ENCODE data around the gene FOXP4.

The FOXP4 gene

GRCh38 chr6:41504466-41505121 is 41.6 kb upstream of the FOXP4 start:
- H3K27me3 ChIP-seq = peaks cover 40 to 52% (median 47%) of the 10 kb centered on the region in 11 experiments
- peaks cover 0 to 11% (median 0%) of the 10 kb centered on the region in 11 experiments; a peak in 5 of 22 replicates for H4K20me1 ChIP-seq
- peak overlapping the region in 5 of 11 experiments; percentile 42 to 60 (median 59); a peak in 3 of 22 replicates for H3K9ac ChIP-seq
- no peak overlapping the region for H3K27ac ChIP-seq
- TF ChIP-seq Cebpa-rat (IDR thresholded peaks at IDR 0.05) = no peak
- H3K4me1 ChIP-seq = peaks cover 18 to 44% (median 38%) of the 10 kb centered on the region in 10 experiments; a peak in 19 of 20 replicates
- H3K4me2 ChIP-seq = peak overlapping the region; percentile 88 to 98 (median 94)
- no peaks in the 10 kb centered on the region for H3K36me3 ChIP-seq
- H3K9me3 ChIP-seq (replicated peaks in 1 of 11) = no peaks in the 10 kb centered on the region
- peak overlapping the region; percentile 40 to 66 (median 54); a peak in 16 of 20 replicates for H3K4me3 ChIP-seq

GRCh38 chr6:41505122-41506049 is 40.8 kb upstream of the FOXP4 start:
- H3K4me3 ChIP-seq = peak overlapping the region; percentile 40 to 66 (median 54); a peak in 17 of 20 replicates
- peaks cover 40 to 52% (median 47%) of the 10 kb centered on the region in 11 experiments for H3K27me3 ChIP-seq

DNA sequence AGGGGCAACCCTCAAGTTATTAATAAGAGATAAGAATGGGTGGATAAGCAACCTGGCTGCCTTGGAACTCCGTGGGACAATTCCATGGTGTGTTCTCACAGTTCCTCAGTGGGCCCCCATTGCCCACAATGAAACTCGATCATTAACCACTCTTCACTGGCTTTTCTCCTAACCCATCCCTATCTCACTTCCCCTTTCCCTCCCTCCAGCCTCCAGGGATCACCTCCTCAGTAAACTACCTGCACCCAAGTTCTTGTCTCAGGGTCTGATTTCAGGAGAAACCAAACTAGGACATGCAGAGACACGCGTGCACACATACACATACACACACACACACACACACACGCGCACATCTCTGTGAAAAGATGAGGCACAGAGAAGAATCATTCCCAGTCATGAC is 37.7 kb upstream of the FOXP4 start:
- Histone ChIP-seq H3K4me2 (0 out of 22 replicates have a peak overlapping the region, but pooled peaks of 2 of the 11 experiments have one; percentile 6 to 23), H3K27me3 (peaks cover 22 to 34% (median 28%) of the 10 kb centered on the region in 11 experiments)

More at GRCh38 chr6:41505122-41506049, 40.8 kb upstream of the FOXP4 start:
- H3K4me2 ChIP-seq = peak overlapping the region; percentile 88 to 98 (median 94)
- H3K4me1 ChIP-seq = peaks cover 18 to 44% (median 38%) of the 10 kb centered on the region in 10 experiments; a peak in 19 of 20 replicates
- H3K9me3 ChIP-seq (replicated peaks in 1 of 11) = no peaks in the 10 kb centered on the region
- peak overlapping the region in 6 of 11 experiments; percentile 5 to 63 (median 42); a peak in 5 of 22 replicates for H3K27ac ChIP-seq
- TF ChIP-seq Cebpa-rat (IDR thresholded peaks at IDR 0.05) = no peak
- peaks cover 0 to 11% (median 0%) of the 10 kb centered on the region in 11 experiments; a peak in 5 of 22 replicates for H4K20me1 ChIP-seq
- H3K9ac ChIP-seq = peak overlapping the region in 8 of 11 experiments; percentile 34 to 69 (median 59); a peak in 13 of 22 replicates
- H3K36me3 ChIP-seq = no peaks in the 10 kb centered on the region

GRCh38 chr6:41509580-41509979 is 36.6 kb upstream of the FOXP4 start:
- Histone ChIP-seq H4K20me1 (peaks cover 0 to 1% (median 0%) of the 10 kb centered on the region in 11 experiments; a peak in 3 of 22 replicates), H3K9me3 (replicated peaks in 1 of 11) (no peaks in the 10 kb centered on the region), H3K27ac (no peak overlapping the region), H3K4me2 (no peak overlapping the region), H3K27me3 (peaks cover 11 to 23% (median 17%) of the 10 kb centered on the region in 11 experiments), H3K4me1 (peaks cover 8 to 37% (median 30%) of the 10 kb centered on the region in 10 experiments; a peak in 19 of 20 replicates), H3K9ac (no peak overlapping the region), H3K36me3 (no peaks in the 10 kb centered on the region), H3K4me3 (no peak overlapping the region)
- no peak for TF ChIP-seq Cebpa-rat (IDR thresholded peaks at IDR 0.05)

More for the DNA sequence above, 37.7 kb upstream of the FOXP4 start:
- Histone ChIP-seq H3K36me3 (no peaks in the 10 kb centered on the region), H4K20me1 (peaks cover 0 to 11% (median 0%) of the 10 kb centered on the region in 11 experiments; a peak in 4 of 22 replicates), H3K9me3 (replicated peaks in 1 of 11) (no peaks in the 10 kb centered on the region), H3K4me3 (no peak overlapping the region), H3K9ac (no peak overlapping the region), H3K4me1 (peaks cover 18 to 48% (median 41%) of the 10 kb centered on the region in 10 experiments; a peak in 19 of 20 replicates), H3K27ac (no peak overlapping the region)
- no peak for TF ChIP-seq Cebpa-rat (IDR thresholded peaks at IDR 0.05)

- Histone ChIP-seq H3K36me3 (no peaks in the 10 kb centered on the region), H3K4me1 (peaks cover 0 to 24% (median 16%) of the 10 kb centered on the region in 10 experiments; a peak in 12 of 20 replicates), H4K20me1 (no peaks in the 10 kb centered on the region), H3K4me2 (peak overlapping the region in 8 of 11 experiments; percentile 45 to 69 (median 48); a peak in 16 of 22 replicates), H3K9me3 (replicated peaks in 1 of 11) (no peaks in the 10 kb centered on the region), H3K4me3 (no peak overlapping the region), H3K27me3 (peaks cover 0 to 3% (median 0%) of the 10 kb centered on the region in 11 experiments; a peak in 1 of 22 replicates), H3K27ac (no peak overlapping the region), H3K9ac (no peak overlapping the region)
- no peak for TF ChIP-seq Cebpa-rat (IDR thresholded peaks at IDR 0.05)
Observed at GRCh38 chr6:41511443-41512060, 34.6 kb upstream of the FOXP4 start.

GRCh38 chr6:41512146-41512701 is 34.0 kb upstream of the FOXP4 start:
- H3K9ac ChIP-seq = no peak overlapping the region
- H3K27me3 ChIP-seq = no peaks in the 10 kb centered on the region
- no peaks in the 10 kb centered on the region for H4K20me1 ChIP-seq
- peak overlapping the region in 8 of 11 experiments; percentile 45 to 69 (median 48); a peak in 16 of 22 replicates for H3K4me2 ChIP-seq
- H3K36me3 ChIP-seq = no peaks in the 10 kb centered on the region
- no peak overlapping the region for H3K27ac ChIP-seq
- H3K4me1 ChIP-seq = peaks cover 0 to 24% (median 16%) of the 10 kb centered on the region in 10 experiments; a peak in 12 of 20 replicates
- H3K4me3 ChIP-seq = no peak overlapping the region
- H3K9me3 ChIP-seq (replicated peaks in 1 of 11) = no peaks in the 10 kb centered on the region
- TF ChIP-seq Cebpa-rat (IDR thresholded peaks at IDR 0.05) = no peak

DNA sequence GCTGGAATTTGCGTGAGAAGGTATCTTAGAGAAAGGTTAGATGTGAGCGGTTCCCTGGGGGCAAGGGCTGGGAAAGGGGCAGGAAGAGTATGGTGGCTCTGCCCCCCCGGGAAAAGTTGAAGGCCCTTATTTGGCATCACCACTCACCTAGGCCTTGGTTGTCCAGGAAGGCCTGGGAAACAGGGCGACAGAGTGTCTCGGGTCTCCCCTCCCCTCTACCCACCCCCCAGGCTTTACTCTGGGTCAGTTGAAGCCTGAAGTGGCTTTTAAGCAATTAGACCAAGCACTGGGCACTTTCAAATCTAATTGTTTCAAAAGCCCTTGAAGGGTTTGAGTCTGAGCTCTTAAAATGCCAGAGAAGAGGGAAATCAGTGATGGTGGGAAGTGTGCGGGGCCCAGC is 30.2 kb upstream of the FOXP4 start:
- Histone ChIP-seq H3K9me3 (replicated peaks in 1 of 11) (no peaks in the 10 kb centered on the region), H3K27ac (no peak overlapping the region)
- no peak for TF ChIP-seq Cebpa-rat (IDR thresholded peaks at IDR 0.05)

GRCh38 chr6:41518118-41518517 is 28.1 kb upstream of the FOXP4 start:
- no peaks in the 10 kb centered on the region for H3K36me3 ChIP-seq
- H3K9me3 ChIP-seq (replicated peaks in 1 of 11) = no peaks in the 10 kb centered on the region
- no peak overlapping the region for H3K27ac ChIP-seq
- no peak overlapping the region for H3K4me3 ChIP-seq
- TF ChIP-seq Cebpa-rat (IDR thresholded peaks at IDR 0.05) = no peak
- no peaks in the 10 kb centered on the region for H4K20me1 ChIP-seq
- H3K4me1 ChIP-seq = peaks cover 0 to 3% (median 0%) of the 10 kb centered on the region in 10 experiments; a peak in 1 of 20 replicates
- H3K27me3 ChIP-seq = peaks cover 0 to under 1% (median 0%) of the 10 kb centered on the region in 11 experiments; a peak in 1 of 22 replicates
- H3K9ac ChIP-seq = no peak overlapping the region
- H3K4me2 ChIP-seq = no peak overlapping the region

More for the DNA sequence above, 30.2 kb upstream of the FOXP4 start:
- Histone ChIP-seq H3K36me3 (no peaks in the 10 kb centered on the region), H3K27me3 (no peaks in the 10 kb centered on the region), H3K4me1 (peaks cover 0 to 14% (median 12%) of the 10 kb centered on the region in 10 experiments; a peak in 12 of 20 replicates), H4K20me1 (no peaks in the 10 kb centered on the region), H3K4me3 (no peak overlapping the region), H3K4me2 (no peak overlapping the region), H3K9ac (no peak overlapping the region)

Measured in BLaER1 treated with 17β-estradiol and CSF1 and Interleukin-3, amounts not matched to agents 10 nM and 100 nM (cell line).